Choroid plexus epithelial cell (primary cell): ENCODE results near the gene AKT1.

Source experiments
- DNase-seq: peaks from one replicate; pipeline ENCODE4 v3.0.0-alpha.2; 2010; ENCODE audit warnings: low read depth
- H3K4me3 ChIP-seq: 2 replicates; pipeline ENCODE4 v1.5.1; 2011; ENCODE audit warnings: low read depth, mild to moderate bottlenecking, control low read depth, low read length, moderate library complexity
- CTCF ChIP-seq: conservative IDR thresholded peaks from 2 replicates; pipeline ENCODE4 v1.5.1; 2011; ENCODE audit warnings: low read depth, mild to moderate bottlenecking, control low read depth, inconsistent platforms, low read length, moderate library complexity

The AKT1 gene

GRCh38 chr14:104800771-104801519 lies 5.4 kb upstream of the AKT1 start, which contains the start of gene ZBTB42:
ZBTB42 (plus strand) TSS chr14:104801101; CDS start chr14:104801198, 97 bp downstream.
- peak within 1 kb of the TSS; percentile 63 for H3K4me3 ChIP-seq
- peak; percentile 53 for DNase-seq
- no peak for TF ChIP-seq CTCF

- peak overlapping the region; percentile 63 for H3K4me3 ChIP-seq
- TF ChIP-seq CTCF: no peak
- peak; percentile 66 for DNase-seq
Measured at GRCh38 chr14:104800015-104800770, 4.6 kb upstream of the AKT1 start.

- TF ChIP-seq CTCF: peak; percentile 41
- DNase-seq: no peak
- peak overlapping the region; percentile 63 for H3K4me3 ChIP-seq
Measured at GRCh38 chr14:104799244-104800014, 3.9 kb upstream of the AKT1 start.

GRCh38 chr14:104798300-104799243 lies 3.0 kb upstream of the AKT1 start:
- no peak overlapping the region for H3K4me3 ChIP-seq
- no peak for TF ChIP-seq CTCF
- DNase-seq: no peak

GRCh38 chr14:104797115-104798044 lies 1.8 kb upstream of the AKT1 start:
- DNase-seq: no peak
- H3K4me3 ChIP-seq: no peak overlapping the region
- no peak for TF ChIP-seq CTCF
